ENCODE results near the gene DLG2.

DNA sequence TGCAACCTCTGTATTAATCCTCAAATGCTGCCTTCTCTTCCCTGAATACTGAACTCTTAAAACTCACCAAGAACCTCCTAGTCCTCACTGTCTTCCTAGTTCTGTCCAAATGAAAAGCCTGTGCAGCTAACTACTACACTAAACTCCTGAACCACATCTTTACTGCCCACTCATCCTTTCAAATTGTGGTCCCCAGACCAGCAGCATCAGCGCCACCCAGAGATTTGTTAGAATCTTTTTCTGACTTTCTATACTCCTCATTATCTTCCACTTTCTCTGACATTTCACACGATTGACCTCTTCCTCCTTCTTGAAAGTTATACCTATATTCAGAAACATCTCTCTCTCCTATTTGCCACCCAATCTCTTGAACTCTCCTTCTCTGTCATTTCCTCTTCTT lies 461.3 kb downstream of the DLG2 start:
- TF ChIP-seq, protein P1, sequence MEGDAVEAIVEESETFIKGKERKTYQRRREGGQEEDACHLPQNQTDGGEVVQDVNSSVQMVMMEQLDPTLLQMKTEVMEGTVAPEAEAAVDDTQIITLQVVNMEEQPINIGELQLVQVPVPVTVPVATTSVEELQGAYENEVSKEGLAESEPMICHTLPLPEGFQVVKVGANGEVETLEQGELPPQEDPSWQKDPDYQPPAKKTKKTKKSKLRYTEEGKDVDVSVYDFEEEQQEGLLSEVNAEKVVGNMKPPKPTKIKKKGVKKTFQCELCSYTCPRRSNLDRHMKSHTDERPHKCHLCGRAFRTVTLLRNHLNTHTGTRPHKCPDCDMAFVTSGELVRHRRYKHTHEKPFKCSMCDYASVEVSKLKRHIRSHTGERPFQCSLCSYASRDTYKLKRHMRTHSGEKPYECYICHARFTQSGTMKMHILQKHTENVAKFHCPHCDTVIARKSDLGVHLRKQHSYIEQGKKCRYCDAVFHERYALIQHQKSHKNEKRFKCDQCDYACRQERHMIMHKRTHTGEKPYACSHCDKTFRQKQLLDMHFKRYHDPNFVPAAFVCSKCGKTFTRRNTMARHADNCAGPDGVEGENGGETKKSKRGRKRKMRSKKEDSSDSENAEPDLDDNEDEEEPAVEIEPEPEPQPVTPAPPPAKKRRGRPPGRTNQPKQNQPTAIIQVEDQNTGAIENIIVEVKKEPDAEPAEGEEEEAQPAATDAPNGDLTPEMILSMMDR (IDR thresholded peaks at IDR 0.05) = no peak
- no peak for TF ChIP-seq POLR2A (IDR thresholded peaks at IDR 0.05)

All from uterus (tissue), 2 donors.